Activated CD4-positive, alpha-beta T cell treated with anti-CD3 and anti-CD28 coated beads, Interleukin-10, Interleukin-2, amounts not matched to agents 100 ng/mL and 50 ng/mL, durations not matched to agents 16 hours and 8 hours (primary cell): ENCODE data around the gene NR5A1.

Experiments used
- DNase-seq: peaks from one replicate; pipeline ENCODE4 v3.0.0-alpha.2; 2020

Gene NR5A1

DNA sequence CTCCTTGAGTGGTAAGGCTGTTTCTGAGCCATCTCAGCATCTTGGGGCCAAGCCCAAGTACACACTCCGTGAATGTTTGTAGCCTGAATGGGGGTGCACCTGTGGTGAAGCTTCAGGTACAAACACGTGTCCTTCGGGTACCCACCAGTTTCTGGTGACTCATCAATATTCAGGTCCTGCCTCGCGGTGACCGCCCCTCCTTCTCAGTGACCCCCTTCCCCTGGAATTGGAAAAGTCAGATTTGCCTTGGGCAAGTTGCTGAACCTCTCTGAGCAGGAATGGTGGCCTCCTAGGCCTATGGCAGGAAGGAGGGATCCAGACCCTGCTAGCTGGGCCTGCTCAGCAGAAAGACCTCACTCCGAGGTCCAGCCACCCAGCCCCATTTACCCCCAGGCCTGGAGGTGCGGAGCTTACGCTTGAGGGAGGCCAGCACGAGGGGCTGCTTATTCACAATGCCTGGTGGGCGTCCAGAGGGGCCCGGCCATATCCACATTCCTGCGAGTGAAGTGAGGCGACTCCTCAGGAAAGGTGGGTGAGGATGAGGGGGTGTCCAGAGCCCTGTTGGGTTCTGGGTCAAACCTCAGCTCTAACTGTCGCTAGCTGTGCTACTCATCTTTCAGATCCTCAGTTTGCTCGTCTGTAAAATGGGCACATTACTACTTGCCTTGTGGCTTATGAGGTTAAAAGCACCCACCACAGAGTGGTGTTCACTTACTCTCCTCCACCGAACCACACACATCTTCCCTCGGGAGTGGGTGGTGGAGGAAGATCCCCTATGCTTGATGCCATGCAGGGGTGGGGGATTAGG lies 49.9 kb downstream of the NR5A1 start:
- DNase-seq, result no peak

DNA sequence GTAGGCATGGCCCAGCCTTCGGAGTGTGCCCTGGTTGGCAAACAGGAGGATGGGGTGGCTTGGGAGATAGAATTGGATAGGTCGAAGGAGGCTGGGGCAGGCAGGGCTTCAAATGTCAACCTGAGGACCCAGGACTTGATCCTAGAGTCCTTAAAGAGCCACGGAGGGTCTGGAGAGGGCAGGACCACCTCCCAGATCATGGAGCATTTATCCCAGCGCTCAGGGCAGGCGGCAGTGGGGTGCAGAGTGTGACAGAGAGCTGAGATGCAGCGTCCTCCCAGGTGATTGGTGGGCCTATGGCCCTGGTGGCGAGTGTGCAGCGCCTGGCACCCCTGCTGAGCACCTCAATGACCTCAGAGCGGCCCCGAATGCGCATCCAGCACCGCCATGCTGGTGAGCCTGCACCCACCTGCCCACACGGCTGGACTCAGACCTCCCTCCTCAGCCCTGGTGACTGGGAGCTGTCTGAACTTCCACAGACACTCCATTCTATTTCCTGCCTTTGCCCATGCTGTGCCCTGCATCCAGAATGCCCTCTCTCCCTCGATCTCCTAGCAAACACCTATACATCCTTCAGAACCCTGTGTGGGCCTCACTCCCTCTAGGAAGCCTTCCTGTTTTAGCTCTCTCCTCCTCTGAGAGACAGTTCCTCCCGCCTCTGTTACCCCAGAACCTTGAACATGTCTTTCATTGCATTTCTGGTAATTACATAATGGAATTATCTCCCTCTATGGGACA lies 50.7 kb downstream of the NR5A1 start:
- DNase-seq, result no peak

DNA sequence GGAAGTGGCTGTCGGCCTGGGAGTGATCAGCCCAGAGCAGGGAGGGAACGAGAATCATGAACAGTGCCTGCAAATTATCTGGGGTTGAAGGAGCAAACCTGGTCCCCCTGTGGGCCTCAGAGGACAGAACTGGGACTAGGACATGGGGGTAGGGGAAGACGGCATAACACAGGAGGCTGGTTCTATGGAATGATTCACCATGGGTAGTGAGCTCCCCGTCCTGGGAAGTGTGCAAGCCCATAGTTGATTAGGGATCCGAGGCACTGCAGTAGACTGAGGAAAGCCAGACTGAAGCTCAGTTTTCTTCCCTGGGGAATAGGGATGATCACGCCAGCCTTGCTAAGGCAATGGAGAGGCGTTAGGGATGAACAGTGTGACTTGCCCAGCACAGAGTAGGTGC lies 51.4 kb downstream of the NR5A1 start:
- no peak for DNase-seq

DNA sequence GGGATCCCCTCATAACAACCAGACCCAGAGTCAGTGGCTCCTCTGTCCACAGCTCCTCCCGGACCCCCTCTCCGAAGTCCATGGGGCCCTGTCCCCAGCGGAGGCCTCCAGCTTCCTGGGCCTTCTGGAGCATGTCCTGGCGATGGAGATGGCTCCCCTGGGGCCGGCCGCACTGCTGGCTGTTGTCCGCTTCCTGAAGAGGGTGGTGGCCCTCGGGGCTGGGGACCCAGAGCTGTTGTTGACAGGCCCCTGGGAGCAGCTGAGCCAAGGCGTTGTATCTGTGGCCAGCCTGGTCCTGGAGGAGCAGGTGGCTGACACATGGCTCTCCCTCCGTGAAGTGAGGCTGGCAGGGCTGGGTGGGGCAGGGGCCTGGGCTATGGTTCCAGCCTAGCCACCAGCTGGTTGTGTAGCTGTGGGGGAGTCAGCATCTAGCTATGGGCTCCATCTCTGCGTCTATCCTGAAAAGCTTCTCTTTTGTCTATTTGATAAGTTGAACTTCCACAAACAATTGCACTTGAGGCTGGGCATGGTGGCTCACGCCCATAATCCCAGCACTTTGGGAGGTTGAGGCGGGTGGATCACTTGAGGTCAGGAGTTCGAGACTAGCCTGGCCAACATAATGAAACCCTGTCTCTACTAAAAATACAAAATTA lies 52.3 kb downstream of the NR5A1 start:
- no peak for DNase-seq

DNA sequence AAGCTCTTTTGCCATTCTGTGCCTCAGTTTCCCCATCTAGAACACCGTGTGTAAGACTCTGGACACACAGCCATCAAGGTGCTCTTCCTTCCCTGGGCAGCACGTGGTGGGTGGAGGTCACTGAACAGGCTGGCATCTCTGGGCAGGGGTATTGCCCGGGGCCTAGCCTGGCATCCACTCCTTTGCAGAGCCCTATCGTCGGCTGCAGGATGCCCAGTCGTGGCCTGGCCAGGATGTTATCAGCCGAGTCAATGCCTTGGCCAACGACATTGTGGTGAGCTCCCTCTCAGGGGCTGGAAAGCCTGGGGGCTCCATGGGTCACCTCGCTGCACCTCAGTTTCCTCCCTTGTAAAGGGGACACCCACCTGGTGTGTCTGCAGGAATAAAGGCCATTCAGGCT lies 52.9 kb downstream of the NR5A1 start:
- DNase-seq, result no peak

DNA sequence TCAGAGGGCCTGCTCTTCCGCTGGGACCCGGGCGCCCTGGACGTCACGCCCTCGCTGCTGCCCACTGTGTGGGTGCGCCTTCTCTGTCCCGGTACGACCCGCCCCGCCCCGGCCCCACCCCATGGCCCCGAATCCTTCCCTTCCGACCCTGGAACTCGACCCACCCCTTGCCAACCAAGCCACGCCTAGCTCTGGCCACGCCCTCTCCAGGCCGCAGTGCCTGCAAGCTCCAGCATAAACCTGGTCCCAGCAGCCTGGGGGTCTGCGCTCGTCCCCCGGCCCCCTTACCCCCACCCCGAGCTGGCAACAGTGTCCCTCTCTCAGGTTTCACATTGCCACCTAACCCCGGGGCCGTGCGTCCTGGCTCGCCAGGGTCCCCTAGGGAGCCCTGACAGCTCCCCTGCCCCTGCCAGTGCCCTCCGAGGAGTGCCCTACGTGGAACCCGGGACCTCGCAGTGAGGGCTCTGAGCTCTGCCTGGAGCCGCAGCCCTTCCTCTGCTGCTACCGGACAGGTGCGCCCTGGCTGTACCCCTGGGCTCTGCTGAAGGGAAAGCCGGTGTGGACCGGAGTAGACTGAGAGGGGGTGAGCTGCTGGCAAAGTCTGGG lies 53.5 kb downstream of the NR5A1 start:
- no peak for DNase-seq

DNA sequence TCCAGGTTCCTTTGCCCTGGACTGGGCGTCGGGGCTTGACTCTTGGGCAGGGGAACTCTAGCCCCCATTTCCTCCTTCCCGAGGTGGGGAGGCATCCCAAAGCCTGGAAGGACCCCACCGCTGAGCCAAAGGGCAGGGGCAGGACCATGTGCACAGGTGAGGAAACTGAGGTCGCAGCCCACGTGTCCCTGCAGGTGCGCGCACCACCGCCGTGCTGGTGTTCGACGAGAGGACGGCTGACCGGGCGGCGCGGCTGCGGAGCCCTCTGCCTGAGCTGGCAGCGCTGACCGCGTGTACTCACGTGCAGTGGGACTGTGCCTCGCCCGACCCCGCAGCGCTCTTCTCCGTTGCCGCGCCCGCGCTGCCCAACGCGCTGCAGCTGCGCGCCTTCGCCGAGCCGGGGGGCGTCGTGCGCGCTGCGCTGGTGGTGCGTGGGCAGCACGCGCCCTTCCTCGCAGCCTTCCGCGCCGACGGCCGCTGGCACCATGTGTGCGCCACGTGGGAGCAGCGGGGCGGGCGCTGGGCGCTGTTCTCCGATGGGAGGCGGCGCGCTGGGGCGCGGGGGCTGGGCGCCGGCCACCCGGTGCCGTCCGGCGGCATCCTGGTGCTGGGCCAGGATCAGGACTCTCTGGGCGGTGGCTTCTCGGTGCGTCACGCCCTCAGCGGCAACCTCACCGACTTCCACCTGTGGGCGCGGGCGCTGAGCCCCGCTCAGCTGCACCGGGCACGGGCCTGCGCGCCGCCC lies 54.2 kb downstream of the NR5A1 start:
- no peak for DNase-seq

DNA sequence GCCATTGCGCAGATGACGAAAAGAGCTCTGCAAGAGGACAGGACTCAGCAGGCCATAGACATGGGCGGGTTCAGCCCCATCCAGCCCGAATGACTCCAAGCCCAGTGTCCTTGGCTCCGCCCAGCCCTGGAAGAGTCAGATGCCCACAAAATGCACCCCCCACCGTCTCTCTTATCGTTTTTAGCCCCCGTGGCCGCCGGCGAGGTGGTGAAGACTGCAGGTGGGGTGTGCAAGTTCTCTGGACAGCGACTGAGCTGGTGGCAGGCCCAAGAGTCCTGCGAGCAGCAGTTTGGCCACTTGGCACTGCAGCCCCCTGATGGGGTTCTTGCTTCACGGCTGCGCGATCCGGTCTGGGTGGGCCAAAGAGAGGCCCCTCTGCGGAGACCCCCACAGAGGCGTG lies 54.9 kb downstream of the NR5A1 start:
- DNase-seq, result no peak

DNA sequence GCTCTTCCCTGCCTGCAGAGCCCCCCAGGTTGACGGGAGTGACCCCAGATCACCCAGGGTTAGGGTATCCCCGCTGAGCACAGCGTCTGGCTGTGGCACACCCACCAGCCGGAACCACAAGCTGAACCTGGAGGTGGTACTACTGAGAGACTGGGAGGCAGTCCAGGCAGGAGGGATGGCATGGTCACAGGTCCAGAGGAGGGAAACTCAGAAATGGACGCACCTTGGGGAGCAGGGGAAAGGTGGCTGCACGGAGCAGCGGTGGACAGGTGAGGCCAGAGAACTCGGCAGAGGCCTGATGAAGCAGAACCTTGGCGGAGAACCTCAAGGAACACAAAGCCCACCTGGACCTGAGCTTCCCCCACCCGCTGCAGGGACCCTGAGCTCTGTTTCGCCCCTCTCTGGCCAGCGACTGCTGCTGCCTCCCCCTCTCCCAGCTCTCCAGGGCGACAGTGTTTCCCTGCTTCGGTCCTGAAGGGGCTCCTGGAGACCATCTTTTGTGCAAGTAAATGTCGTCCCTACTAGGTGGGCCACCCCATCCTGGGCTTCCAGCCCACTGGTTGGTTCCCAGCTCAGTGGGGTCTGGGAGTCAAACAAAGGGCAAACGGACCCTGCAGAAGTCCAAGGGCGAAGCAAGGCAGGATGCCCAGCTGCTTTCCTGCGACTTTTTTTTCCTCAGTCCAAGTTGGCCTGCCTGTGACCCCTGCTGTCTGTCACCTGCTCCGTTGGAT lies 56.1 kb downstream of the NR5A1 start:
- DNase-seq, result no peak

DNA sequence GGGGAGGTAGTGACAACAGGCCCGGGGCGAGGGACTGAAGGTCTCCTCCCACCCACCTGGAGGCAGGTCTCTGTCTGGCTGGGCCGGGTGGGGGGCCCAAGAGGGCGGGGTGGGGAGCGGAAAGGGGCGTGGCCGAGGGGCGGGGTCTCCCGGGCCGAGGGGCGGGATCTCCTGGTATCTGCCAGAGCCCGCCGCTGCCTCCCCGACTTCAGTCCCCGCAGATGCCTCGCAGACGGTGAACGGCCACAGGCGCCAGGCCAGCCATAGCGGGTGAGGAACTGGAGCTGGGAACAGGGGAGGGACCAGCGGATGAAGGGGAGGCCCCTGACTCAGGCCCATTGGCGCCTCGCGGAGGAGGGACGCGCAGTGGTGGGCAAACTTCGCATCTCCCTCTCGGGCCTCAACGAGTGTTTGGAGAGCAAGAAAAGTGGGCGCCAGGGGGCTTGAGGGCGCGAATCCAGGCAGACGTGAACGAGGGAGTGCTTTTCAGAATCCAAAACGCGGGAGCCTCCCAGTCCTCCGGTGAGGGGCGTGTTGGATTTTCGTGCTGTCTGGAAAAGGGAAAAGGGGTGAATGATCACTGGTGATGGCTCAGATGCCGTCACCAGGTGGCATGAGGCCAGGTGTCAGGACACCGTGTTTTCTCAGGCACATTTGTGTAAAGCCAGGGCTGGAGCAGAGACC lies 56.8 kb downstream of the NR5A1 start, which contains the start of gene ADGRD2:
Gene ADGRD2 (plus strand): TSS at position 211 of the 684 bp plus-strand sequence. CDS start 1,216 bp downstream, outside the sequence.
- no peak for DNase-seq

DNA sequence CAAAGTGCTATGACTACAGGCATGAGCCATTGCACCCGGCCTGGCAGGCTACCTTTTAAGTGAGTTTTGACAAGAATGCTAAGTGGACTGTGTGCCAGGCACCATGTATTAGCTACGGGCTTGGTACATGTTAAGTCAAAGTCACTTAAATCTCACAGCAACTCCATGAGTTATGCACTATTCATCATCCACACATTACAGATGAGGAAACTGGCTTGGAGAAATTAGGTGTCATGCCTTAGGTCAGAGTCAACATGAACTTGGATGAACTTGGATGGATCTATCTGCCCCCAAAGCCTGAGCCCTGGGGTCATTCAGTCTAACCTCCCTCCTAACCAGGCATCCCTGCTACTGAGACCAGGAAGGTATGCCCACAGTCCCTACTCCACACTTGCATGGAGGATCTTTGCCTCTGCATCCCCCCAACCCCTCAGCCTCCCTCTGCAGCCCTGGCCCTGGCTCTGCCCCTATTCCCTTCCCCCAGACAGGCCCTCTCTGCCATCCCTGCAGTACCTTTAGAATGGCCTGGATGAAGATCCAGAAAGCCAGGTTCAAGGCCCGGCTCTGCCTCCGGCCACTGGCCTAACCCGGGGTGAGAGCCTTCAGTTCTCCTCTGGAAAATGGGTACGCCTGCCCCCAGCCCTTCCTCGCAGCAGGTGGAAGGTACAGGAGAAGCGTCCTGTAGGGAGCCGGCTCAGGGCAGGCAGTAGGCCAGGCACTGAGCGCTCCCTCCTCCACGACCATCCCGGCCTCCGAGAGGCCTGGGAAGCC lies 57.6 kb downstream of the NR5A1 start:
- no peak for DNase-seq

DNA sequence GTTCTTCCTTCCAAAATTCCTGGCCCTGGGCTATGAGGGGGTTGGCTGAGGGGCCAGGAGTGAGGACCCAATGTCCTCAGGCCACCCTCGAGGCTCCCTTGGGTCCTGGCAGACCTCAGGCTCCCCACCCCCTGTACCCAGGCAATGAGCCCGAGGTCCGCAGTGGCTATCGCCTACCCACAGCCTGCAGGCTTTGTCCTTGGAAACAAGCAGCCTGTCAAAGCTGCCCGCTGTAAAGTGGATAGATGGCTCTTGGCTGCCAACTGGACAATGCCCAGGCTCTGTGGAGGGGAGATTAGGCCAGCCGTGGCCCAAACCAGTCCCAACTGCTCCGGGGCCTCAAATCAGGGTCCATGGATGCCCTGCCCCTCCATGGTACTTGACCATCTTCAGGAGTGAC lies 59.2 kb downstream of the NR5A1 start:
- DNase-seq, result no peak

DNA sequence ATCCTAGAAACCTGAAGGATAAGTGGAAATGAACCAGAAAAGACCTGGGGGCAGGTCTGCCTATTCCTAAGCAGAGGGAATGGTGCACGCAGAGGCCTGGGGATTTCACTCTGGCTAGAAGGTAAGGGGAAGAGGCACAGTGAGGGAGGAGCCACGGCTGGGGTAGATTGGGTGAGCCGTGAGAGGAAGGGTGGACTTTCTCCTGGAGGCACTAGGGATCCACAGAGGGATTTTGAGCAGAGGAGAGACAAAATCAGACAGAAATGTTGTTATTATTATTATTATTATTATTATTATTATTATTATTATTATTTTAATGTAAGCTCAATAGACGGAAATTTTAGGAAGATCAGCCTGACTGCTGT lies 59.9 kb downstream of the NR5A1 start:
- no peak for DNase-seq

DNA sequence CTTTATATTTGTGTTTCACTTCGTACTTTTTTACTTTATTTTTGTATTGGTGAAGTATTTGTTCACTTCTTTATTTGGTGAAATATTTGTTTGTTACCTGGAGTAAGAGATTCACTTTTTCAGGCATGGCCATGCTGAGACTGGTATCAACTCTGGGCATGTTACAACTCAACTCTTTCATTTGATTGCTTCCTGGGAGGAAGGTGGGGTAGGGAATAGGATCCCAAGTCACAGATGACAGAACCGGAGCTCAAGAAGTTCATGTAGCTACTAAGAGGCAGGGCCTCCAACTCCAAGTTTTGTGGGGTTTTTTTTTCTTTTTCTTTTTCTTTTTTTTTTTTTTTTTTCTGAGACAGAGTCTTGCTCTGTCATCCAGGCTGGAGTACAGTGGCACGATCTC lies 63.0 kb downstream of the NR5A1 start:
- DNase-seq, result no peak

DNA sequence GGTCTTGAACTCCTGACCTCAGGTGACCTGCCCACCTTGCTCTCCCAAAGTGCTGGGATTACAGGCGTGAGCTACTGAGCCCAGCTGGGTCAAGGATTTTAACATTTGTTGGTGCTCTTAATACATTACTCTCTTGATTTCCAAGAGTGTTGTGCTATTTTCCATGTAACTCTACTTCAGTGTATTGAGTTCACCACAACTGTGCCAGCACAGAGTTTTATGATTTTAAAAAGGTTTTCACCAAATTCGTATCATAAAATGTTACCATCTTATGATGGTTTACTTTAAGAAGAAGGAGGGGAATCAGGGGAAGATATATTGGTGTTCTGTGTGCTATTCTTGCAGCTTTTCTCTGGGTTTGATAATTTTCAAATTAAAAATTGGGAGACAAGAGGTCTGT lies 63.6 kb downstream of the NR5A1 start:
- DNase-seq, result no peak

DNA sequence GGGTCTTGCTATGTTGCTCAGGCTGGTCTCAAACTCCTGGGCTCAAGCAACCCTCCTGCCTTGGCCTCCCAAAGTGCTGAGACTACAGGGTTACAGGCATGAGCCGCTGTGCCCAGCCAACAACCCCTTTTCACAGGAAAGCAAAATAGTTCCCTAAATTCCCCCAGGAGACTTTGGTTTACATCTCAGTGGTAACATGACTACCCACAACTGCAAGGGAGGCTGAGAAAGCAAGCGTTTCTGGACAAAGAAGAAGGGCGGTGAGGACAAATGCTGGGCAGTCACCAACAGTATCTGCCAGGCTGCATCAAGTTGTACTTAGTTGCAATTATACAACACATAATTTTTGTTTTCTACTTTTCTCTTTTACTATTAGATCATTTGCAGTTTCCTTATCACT lies 64.4 kb downstream of the NR5A1 start:
- DNase-seq, result no peak

DNA sequence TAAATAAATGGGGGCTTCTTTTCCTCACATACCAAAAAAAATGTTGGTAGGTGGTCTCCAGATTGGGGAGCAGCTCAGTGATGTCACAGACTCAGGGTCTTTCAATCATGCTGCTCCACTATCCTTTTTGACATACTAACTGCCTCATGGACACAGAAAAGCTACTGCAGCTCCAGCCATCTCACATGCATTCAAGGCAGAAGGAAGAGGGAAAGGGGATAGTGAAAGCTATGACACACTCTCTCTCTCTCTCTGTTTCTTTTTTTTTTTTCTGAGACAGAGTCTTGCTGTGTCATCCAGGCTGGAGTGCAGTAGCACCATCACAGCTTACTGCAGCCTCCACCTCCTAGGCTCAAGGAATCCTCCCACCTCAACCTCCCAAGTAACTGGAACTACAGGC lies 64.8 kb downstream of the NR5A1 start:
- DNase-seq, result no peak

DNA sequence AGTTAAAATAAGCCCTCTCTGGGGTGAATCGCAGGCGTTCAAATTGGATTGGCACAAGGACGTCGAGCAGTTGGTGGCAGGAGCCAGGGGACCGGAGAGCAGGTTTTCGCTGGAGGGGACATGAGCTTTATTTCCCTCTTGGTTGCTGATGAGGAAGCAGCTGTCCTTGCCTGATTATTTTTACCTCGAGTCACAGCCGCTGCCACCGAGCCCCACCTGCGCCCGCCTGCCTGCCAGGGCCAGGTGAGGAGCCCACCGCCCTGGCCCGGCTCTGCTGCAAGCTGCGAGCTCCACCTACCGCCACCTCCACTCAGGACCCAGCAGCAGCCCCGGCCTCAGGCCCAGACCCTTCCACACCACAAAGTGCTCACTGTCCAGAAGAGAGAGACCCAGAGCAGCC lies 65.9 kb downstream of the NR5A1 start:
- DNase-seq, result no peak

DNA sequence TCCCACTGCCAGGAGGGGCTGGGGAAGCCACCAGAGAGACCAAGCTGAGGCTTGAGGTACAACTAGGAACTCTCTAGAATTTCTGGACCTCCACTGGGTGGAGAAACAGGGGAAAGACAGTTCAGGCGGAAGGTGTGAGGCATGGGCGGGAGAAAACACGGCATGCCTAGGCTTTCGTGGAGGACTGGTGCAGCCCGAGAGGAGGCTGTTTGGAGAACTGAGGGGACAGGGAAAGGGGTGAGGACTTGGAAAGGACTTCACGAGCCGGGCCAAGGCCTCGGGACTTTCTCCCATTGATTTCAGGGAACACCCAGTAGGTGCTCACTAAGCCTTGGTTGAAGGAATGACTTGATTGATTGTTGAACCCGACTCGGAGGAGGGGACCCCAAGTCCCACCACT lies 66.4 kb downstream of the NR5A1 start:
- no peak for DNase-seq

DNA sequence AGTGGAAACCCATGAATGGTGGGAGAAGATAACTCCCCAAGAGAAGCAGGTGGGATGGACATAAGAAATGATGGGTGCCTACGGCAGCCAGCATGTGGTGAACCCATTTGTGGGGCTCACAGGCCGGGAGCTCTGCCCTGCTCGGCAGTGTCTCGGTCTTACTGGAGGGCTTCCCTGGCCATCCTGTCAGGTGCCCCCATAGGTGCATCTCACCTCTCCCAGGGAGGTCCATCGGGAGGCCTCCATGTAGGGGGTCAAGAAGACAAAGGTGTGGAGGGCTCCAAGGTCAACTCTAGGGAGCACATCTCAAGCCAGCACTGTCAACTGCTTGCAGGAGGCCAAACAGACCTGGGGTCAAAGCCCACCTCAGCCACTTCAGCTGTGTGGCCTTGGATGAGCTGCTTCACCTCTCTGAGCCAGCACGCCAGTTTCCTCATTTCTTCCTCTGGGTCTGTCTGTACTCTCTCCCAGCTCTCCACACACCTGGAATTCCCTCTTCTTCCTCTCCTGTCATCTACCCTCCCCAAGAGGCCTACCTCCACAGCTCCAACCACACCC lies 67.4 kb downstream of the NR5A1 start:
- no peak for DNase-seq
